ENCODE results near the gene ERI2.

ERI2 gene

GRCh38 chr16:20846551-20846950, 40.3 kb upstream of the ERI2 start:
- Histone ChIP-seq H3K4me1 (ENCODE audit: low read length) (no peaks in the 10 kb centered on the region), H3K4me3 (ENCODE audit: low read length) (no peak overlapping the region), H2AFZ (ENCODE audit: low read depth, low read length) (no peak overlapping the region), H3K36me3 (replicated peaks; ENCODE audit: low read depth, low read length) (peaks cover 19% of the 10 kb centered on the region), H3K9ac (ENCODE audit: low read length) (no peak overlapping the region), H3K9me3 (ENCODE audit: insufficient read depth, low read length) (no peaks in the 10 kb centered on the region), H3K27me3 (ENCODE audit: low read depth, low read length) (no peaks in the 10 kb centered on the region), H3K27ac (ENCODE audit: low read length) (no peak overlapping the region), H4K20me1 (ENCODE audit: insufficient read depth, low read length) (no peaks in the 10 kb centered on the region), H3K4me2 (ENCODE audit: low read length) (no peak overlapping the region), H3K79me2 (ENCODE audit: low read length) (no peaks in the 10 kb centered on the region)
- no peak for TF ChIP-seq EZH2phosphoT487 (IDR thresholded peaks at IDR 0.05; ENCODE audit: low read depth)
- TF ChIP-seq, protein P1, sequence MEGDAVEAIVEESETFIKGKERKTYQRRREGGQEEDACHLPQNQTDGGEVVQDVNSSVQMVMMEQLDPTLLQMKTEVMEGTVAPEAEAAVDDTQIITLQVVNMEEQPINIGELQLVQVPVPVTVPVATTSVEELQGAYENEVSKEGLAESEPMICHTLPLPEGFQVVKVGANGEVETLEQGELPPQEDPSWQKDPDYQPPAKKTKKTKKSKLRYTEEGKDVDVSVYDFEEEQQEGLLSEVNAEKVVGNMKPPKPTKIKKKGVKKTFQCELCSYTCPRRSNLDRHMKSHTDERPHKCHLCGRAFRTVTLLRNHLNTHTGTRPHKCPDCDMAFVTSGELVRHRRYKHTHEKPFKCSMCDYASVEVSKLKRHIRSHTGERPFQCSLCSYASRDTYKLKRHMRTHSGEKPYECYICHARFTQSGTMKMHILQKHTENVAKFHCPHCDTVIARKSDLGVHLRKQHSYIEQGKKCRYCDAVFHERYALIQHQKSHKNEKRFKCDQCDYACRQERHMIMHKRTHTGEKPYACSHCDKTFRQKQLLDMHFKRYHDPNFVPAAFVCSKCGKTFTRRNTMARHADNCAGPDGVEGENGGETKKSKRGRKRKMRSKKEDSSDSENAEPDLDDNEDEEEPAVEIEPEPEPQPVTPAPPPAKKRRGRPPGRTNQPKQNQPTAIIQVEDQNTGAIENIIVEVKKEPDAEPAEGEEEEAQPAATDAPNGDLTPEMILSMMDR (IDR thresholded peaks at IDR 0.05; ENCODE audit: low read depth, low read length) = no peak

GRCh38 chr16:20846030-20846429, 39.8 kb upstream of the ERI2 start:
- H3K4me2 ChIP-seq (ENCODE audit: low read length) = no peak overlapping the region
- H3K9me3 ChIP-seq (ENCODE audit: insufficient read depth, low read length) = no peaks in the 10 kb centered on the region
- H3K27ac ChIP-seq (ENCODE audit: low read length) = no peak overlapping the region
- no peak overlapping the region for H3K4me3 ChIP-seq (ENCODE audit: low read length)
- no peak overlapping the region for H2AFZ ChIP-seq (ENCODE audit: low read depth, low read length)
- TF ChIP-seq EZH2phosphoT487 (IDR thresholded peaks at IDR 0.05; ENCODE audit: low read depth) = no peak
- no peaks in the 10 kb centered on the region for H3K79me2 ChIP-seq (ENCODE audit: low read length)
- no peak overlapping the region for H3K9ac ChIP-seq (ENCODE audit: low read length)
- no peaks in the 10 kb centered on the region for H3K4me1 ChIP-seq (ENCODE audit: low read length)
- H3K36me3 ChIP-seq (replicated peaks; ENCODE audit: low read depth, low read length) = peaks cover 19% of the 10 kb centered on the region
- H3K27me3 ChIP-seq (ENCODE audit: low read depth, low read length) = no peaks in the 10 kb centered on the region
- no peaks in the 10 kb centered on the region for H4K20me1 ChIP-seq (ENCODE audit: insufficient read depth, low read length)

DNA sequence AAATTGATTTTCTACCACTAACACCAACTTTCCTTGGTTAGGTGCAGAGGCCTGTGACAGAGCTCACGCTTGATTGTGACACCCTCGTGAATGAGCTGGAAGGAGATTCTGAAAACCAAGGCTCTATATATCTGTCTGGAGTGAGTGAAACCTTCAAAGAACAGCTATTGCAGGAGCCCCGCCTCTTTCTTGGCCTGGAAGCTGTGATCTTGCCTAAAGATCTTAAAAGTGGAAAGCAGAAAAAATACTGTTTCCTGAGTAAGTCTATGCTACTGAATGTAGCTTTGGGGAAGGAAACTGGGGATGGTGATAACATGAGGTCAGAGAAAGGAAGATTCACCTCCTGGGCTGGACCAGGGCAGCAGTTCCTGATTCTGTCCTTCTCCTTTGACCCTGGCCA, 38.3 kb upstream of the ERI2 start:
- TF ChIP-seq, protein P1 (IDR thresholded peaks at IDR 0.05; ENCODE audit: low read depth, low read length) = no peak
- no peak for TF ChIP-seq EZH2phosphoT487 (IDR thresholded peaks at IDR 0.05; ENCODE audit: low read depth)
- Histone ChIP-seq H3K4me1 (ENCODE audit: low read length) (no peaks in the 10 kb centered on the region), H3K9me3 (ENCODE audit: insufficient read depth, low read length) (no peaks in the 10 kb centered on the region), H3K79me2 (ENCODE audit: low read length) (no peaks in the 10 kb centered on the region), H3K4me2 (ENCODE audit: low read length) (no peak overlapping the region), H3K4me3 (ENCODE audit: low read length) (no peak overlapping the region), H3K36me3 (replicated peaks; ENCODE audit: low read depth, low read length) (peaks cover 27% of the 10 kb centered on the region), H2AFZ (ENCODE audit: low read depth, low read length) (no peak overlapping the region), H3K9ac (ENCODE audit: low read length) (no peak overlapping the region), H4K20me1 (ENCODE audit: insufficient read depth, low read length) (no peaks in the 10 kb centered on the region), H3K27me3 (ENCODE audit: low read depth, low read length) (no peaks in the 10 kb centered on the region), H3K27ac (ENCODE audit: low read length) (no peak overlapping the region)

GRCh38 chr16:20844054-20844453, 37.8 kb upstream of the ERI2 start:
- Histone ChIP-seq H3K36me3 (replicated peaks; ENCODE audit: low read depth, low read length) (peaks cover 27% of the 10 kb centered on the region), H3K4me2 (ENCODE audit: low read length) (no peak overlapping the region), H3K79me2 (ENCODE audit: low read length) (no peaks in the 10 kb centered on the region), H3K4me1 (ENCODE audit: low read length) (no peaks in the 10 kb centered on the region), H3K4me3 (ENCODE audit: low read length) (no peak overlapping the region), H3K9me3 (ENCODE audit: insufficient read depth, low read length) (no peaks in the 10 kb centered on the region), H3K27ac (ENCODE audit: low read length) (no peak overlapping the region), H3K9ac (ENCODE audit: low read length) (no peak overlapping the region), H3K27me3 (ENCODE audit: low read depth, low read length) (no peaks in the 10 kb centered on the region), H4K20me1 (ENCODE audit: insufficient read depth, low read length) (no peaks in the 10 kb centered on the region), H2AFZ (ENCODE audit: low read depth, low read length) (no peak overlapping the region)
- TF ChIP-seq EZH2phosphoT487 (IDR thresholded peaks at IDR 0.05; ENCODE audit: low read depth) = no peak
- TF ChIP-seq, protein P1 (IDR thresholded peaks at IDR 0.05; ENCODE audit: low read depth, low read length) = no peak

GRCh38 chr16:20839504-20839903, 33.2 kb upstream of the ERI2 start:
- 0 out of 2 replicates have a peak, but pooled peaks cover 3% of the 10 kb centered on the region for H3K9me3 ChIP-seq (ENCODE audit: insufficient read depth, low read length)
- no peak overlapping the region for H3K27ac ChIP-seq (ENCODE audit: low read length)
- TF ChIP-seq EZH2phosphoT487 (IDR thresholded peaks at IDR 0.05; ENCODE audit: low read depth) = no peak
- TF ChIP-seq, protein P1 (IDR thresholded peaks at IDR 0.05; ENCODE audit: low read depth, low read length) = no peak
- H4K20me1 ChIP-seq (ENCODE audit: insufficient read depth, low read length) = no peaks in the 10 kb centered on the region
- no peak overlapping the region for H3K4me2 ChIP-seq (ENCODE audit: low read length)
- no peak overlapping the region for H3K9ac ChIP-seq (ENCODE audit: low read length)
- no peaks in the 10 kb centered on the region for H3K4me1 ChIP-seq (ENCODE audit: low read length)
- no peak overlapping the region for H2AFZ ChIP-seq (ENCODE audit: low read depth, low read length)
- peaks cover 49% of the 10 kb centered on the region for H3K36me3 ChIP-seq (replicated peaks; ENCODE audit: low read depth, low read length)
- H3K27me3 ChIP-seq (ENCODE audit: low read depth, low read length) = no peaks in the 10 kb centered on the region
- H3K4me3 ChIP-seq (ENCODE audit: low read length) = no peak overlapping the region
- no peaks in the 10 kb centered on the region for H3K79me2 ChIP-seq (ENCODE audit: low read length)

Measured in OCI-LY3 (cell line).